ENCODE measurements around the gene C16orf96.

DNA sequence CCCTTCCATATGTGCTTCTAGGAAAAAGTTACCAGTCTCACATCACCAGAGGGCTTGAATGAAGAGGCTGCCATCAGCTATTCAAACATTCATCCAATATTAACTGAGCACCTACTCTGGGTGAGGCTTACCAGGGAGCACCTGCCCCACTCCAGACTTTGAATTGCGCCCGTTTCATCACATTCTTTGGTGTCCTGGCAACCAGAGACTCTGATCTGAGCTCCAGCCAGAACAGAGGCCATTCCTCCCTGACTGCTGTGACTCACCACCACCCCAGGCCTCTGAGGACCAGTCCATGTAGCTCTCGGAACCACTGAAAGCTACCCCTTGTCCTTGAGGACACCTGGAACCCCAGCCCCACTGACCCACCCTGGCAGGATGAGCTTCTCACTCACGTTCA is at the start of gene C16orf96:
- TF ChIP-seq, protein P1, sequence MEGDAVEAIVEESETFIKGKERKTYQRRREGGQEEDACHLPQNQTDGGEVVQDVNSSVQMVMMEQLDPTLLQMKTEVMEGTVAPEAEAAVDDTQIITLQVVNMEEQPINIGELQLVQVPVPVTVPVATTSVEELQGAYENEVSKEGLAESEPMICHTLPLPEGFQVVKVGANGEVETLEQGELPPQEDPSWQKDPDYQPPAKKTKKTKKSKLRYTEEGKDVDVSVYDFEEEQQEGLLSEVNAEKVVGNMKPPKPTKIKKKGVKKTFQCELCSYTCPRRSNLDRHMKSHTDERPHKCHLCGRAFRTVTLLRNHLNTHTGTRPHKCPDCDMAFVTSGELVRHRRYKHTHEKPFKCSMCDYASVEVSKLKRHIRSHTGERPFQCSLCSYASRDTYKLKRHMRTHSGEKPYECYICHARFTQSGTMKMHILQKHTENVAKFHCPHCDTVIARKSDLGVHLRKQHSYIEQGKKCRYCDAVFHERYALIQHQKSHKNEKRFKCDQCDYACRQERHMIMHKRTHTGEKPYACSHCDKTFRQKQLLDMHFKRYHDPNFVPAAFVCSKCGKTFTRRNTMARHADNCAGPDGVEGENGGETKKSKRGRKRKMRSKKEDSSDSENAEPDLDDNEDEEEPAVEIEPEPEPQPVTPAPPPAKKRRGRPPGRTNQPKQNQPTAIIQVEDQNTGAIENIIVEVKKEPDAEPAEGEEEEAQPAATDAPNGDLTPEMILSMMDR (IDR thresholded peaks at IDR 0.05; ENCODE audit: control extremely low read depth in 1 of 3, insufficient read depth in 1 of 3, low read depth in 1 of 3, low read length in 3 of 3): no peak
- TF ChIP-seq SRF (IDR thresholded peaks at IDR 0.05; ENCODE audit: low read depth, low read length) (no peak), POLR2AphosphoS5 (IDR thresholded peaks at IDR 0.05; ENCODE audit: low read depth, low read length) (no peak), POLR2A (IDR thresholded peaks at IDR 0.05; ENCODE audit: control extremely low read depth in 1 of 2, low read depth in 2 of 2, low read length in 2 of 2) (no peak), JUND (IDR thresholded peaks at IDR 0.05; ENCODE audit: low read length) (no peak), RFX5 (IDR thresholded peaks at IDR 0.05; ENCODE audit: borderline replicate concordance, low read depth, low read length) (no peak), BRCA1 (IDR thresholded peaks at IDR 0.05; ENCODE audit: low read depth, low read length) (no peak)
- TF ChIP-seq, protein P2, sequence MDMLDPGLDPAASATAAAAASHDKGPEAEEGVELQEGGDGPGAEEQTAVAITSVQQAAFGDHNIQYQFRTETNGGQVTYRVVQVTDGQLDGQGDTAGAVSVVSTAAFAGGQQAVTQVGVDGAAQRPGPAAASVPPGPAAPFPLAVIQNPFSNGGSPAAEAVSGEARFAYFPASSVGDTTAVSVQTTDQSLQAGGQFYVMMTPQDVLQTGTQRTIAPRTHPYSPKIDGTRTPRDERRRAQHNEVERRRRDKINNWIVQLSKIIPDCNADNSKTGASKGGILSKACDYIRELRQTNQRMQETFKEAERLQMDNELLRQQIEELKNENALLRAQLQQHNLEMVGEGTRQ (IDR thresholded peaks at IDR 0.05; ENCODE audit: low read length): no peak

Data from H1 (cell line).